NCI-H748 (cell line): Measurements from ENCODE around the gene LRCH3.

Experiments
- DNase-seq: peaks from one replicate; lab custom pipeline; 2025; ENCODE audit not compliant: unreplicated experiment; lab: John Stamatoyannopoulos, UW

LRCH3 gene

DNA sequence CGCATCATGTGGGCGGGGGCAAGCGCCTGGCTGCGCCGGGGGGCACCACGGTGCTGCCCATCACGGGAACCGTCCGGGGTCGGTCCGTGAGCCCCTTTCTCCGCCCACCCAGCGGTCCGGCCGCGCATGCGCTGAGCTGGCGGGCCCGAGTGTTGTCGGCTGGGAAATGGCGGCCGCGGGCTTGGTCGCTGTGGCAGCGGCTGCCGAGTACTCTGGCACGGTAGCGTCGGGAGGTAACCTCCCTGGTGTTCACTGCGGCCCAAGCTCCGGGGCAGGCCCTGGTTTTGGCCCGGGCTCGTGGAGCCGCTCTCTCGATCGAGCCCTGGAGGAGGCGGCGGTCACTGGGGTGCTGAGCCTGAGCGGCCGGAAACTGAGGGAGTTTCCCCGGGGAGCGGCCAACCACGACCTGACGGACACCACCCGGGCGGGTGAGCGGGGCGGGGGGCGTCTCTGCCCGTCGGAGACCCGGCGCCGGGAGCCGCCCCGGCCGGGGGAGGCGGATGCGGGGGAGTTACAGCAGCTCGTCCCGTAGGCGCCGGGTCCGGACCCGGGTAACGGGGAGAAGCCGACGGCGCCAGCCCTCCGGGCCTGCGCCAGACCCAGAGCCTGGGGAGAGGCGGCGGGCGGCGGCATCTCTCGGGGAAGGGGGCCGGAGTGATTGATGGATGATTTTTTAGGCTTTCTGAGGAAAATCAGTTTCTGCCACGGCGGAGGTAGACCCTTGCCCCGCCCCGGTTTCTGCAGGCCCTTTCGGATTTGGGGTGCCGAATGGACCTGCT lies at the start of gene LRCH3:
Gene LRCH3, plus strand, starts transcription at position 142 of the 779 bp plus-strand sequence. Its CDS starts 25 bp downstream, at position 167.
- DNase-seq, result peak; percentile 76

- no peak for DNase-seq
Measured at GRCh38 chr3:197742787-197743186, 48.3 kb upstream of the LRCH3 start.

- no peak for DNase-seq
Measured at GRCh38 chr3:197746209-197746608, 44.8 kb upstream of the LRCH3 start.

- no peak for DNase-seq
Measured at GRCh38 chr3:197746801-197747237, 44.2 kb upstream of the LRCH3 start.

DNA sequence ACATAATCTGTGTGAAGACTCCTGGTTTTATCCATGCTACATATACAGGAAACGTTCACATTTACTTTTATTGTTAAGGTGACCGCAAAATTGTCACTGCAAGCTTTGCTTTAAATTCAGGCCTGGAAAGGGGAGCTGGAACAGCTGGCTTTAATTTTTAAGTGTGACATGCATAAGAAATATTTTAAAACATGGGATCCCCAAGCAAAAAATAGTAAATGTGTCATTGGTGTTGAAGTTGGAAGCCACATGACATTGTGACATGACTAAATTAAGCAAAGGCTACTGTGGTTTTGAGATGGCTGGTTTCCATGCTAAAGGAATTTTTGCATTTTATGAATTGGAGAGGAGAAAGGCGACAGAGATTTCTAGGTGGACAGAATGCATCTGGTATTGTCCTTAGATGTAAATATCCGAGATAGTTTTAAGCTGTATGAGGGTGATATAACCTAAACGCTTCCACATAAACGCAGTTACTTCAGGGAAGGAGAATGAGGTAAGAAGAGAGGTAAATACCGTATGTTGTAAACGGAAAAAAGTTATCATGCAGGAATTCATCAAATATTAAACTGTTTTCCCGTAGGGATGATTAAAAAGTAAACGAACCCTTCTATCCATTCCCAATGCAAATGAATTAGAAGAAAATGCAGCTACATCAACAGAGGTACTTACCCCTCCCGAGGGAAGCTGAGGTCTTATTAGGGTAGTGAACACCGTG lies 42.3 kb upstream of the LRCH3 start:
- no peak for DNase-seq

GRCh38 chr3:197749315-197749600 lies 41.8 kb upstream of the LRCH3 start:
- DNase-seq, result peak; percentile 84

DNA sequence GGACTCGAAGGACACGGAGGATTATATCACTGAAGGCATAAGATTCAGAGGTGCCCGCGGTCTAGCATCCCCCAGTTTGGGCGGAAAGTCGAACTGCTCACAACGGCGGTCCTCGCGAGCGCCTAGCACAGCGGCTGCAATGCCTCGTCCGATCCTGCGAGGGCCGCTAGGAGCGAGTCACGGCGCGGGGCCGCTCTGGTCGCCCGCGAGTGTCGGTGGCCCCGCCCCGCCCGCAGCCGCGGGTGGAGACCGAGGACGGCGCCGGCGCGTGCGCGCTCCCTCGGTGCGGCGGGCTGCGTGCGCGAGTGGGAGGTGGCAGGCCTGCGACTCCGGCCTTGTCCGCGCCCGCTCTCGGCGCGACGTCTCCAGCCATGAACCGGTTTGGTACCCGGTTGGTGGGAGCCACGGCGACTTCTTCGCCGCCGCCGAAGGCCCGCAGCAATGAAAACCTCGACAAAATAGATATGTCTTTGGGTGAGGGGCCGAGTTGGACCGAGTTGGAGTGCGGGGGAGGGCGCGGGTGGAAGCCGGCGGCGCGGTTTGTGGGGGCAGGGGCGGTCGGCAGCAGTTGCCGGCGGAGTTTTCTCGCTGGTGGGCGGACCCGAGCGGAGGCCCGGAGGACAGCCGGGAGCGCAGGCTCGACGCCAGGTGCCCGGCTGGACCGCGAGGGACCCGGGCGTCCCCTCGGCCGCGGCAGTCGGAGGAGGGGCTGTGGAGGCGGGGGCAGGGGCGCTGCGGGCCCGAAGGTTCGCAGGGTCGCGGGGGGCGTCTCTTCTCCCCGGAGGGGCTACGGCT lies 41.3 kb upstream of the LRCH3 start, which contains the start of gene FYTTD1:
Gene FYTTD1, plus strand, starts transcription at position 283 of the 795 bp plus-strand sequence. Its CDS starts 89 bp downstream, at position 372.
- peak; percentile 88 for DNase-seq

DNA sequence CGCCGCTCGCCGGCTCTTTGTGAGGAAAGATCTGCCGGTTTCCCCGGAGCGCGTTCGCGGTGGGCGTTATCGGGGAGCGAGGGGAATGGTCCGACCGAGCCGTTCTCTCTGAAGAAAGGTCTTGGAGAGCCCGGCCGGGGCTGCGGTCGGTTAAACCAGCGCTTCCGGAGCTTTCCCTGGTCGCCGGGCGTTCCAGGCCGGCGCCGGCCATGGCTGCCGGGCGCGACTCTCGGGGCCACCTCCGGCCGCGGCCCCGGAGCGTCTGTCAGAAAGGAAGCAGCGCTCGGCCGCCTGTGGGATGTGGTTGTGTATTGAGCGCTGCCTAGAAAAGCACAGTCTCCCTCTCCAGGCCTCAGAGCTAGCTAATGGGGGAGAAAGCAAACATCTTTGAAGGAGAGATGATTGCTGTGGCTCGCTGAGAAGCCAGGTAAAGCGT lies 40.6 kb upstream of the LRCH3 start:
- peak; percentile 64 for DNase-seq

- DNase-seq, result peak; percentile 21
Measured at GRCh38 chr3:197750858-197751737, 40.0 kb upstream of the LRCH3 start.

- DNase-seq, result no peak
Measured at GRCh38 chr3:197752107-197752506, 38.9 kb upstream of the LRCH3 start.

DNA sequence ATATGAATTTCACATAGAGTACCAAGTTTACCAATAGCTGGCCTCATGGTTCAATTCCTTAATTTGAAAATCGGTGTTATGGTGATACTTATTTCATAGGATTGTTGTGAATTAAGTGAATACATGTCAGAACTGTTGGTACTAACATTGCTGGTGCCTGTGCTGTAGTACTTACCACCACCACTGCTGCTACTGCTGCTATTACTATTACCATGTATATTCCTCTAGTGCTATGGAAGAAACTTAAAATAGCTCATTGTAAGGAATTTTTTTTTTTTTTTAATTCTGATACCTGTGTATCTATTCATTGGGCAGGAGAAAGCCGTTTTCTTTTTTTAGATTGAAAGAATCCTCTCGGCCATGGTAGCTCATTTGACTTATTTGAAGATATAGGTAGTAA lies 37.8 kb upstream of the LRCH3 start:
- no peak for DNase-seq

GRCh38 chr3:197756704-197757103 lies 34.4 kb upstream of the LRCH3 start:
- DNase-seq, result no peak

- DNase-seq, result no peak
Measured at GRCh38 chr3:197758512-197758911, 32.5 kb upstream of the LRCH3 start.

GRCh38 chr3:197761784-197762183 lies 29.3 kb upstream of the LRCH3 start:
- no peak for DNase-seq

DNA sequence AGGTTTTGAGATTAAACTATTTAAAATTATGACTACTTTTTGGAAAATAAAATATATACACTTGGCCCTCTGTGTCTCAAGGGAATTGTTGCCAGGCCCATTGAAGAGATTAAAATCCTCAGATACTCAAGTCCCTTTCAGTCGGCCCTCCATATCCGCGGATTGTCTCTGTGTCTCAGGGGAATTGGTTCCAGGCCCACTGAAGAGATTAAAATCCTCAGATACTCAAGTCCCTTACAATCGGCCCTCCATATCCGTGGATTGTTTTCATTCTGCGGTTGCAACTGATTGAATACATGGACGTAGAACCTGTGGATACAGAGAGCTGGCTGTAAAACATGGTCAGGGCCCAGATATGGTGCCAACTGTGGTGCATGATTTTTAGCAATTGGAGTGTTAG lies 15.7 kb upstream of the LRCH3 start:
- no peak for DNase-seq

DNA sequence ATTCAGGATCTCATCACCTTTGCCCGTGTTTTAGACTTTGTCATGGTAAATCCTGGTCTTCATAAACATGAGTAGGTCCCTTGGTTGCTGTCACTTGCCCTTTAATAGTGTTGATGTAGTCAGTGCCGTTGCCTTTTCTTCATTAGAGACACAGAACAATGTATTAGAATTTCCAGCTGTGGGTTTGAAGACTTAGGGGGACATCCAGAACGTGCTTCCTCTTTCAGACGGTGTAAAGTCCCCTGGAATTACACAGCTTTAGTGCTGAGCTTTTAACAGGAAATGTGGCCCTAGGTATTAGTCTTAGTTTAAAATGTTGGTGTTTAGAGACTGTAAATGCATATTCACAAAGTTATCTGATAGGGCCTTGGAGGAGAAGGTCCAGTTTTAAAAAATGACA lies 8.8 kb upstream of the LRCH3 start:
- no peak for DNase-seq

GRCh38 chr3:197784019-197784585 lies 7.0 kb upstream of the LRCH3 start:
- DNase-seq, result no peak

DNA sequence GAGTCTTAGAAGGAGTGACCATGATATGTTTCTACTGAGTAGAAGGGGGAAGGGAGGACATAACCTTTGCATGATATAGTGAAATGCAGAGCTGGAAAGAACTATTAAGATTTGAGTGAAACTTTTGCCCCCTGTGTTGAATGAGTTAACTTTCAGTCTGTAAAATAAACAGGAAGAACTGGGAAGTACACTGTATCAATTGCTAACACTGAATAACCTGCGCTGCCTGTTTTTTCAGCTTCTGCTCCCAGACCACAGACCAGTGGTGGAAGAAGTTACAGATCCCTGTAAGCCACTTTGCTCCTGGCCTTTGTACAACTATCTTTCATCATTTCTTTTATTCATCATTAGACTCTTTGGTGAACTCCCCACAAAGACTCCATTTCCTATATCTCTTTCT lies 3.6 kb upstream of the LRCH3 start:
- DNase-seq, result no peak

- DNase-seq, result no peak
Measured at GRCh38 chr3:197789309-197789708, 1.7 kb upstream of the LRCH3 start.

GRCh38 chr3:197790033-197790432 lies 1.0 kb upstream of the LRCH3 start:
- DNase-seq, result no peak
